GM18520 (cell line): ENCODE results near the gene CIAO3.
"Not testable (repeated sequence)": the region's sequence is repeated elsewhere in the genome, so short reads cannot be mapped to it uniquely, and the experiment has no call there.

Experiments used
- ATAC-seq: cut with Tn5 transposase; IDR thresholded peaks from one replicate; pipeline ENCODE4 v1.9.1; 2021; ENCODE audit not compliant: unreplicated experiment

The CIAO3 gene

DNA sequence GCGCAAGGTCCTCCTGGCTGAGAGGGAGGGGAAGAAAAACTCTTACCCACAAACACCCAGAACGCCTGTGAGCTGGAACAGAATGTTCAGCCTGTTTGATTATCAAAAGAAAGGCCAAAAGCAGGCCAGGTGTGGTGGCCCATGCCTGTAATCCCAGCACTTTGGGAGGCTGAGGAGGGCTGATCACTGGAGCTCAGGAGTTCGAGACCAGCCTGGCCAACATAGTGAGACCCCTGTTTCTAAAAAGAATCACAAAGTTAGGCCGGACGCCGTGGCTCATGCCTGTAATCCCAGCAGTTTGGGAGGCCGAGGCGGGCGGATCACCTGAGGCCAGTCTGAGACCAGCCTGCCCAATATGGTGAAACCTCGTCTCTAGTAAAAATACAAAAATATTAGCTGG lies 35.5 kb upstream of the CIAO3 start:
- not testable (repeated sequence) for ATAC-seq

DNA sequence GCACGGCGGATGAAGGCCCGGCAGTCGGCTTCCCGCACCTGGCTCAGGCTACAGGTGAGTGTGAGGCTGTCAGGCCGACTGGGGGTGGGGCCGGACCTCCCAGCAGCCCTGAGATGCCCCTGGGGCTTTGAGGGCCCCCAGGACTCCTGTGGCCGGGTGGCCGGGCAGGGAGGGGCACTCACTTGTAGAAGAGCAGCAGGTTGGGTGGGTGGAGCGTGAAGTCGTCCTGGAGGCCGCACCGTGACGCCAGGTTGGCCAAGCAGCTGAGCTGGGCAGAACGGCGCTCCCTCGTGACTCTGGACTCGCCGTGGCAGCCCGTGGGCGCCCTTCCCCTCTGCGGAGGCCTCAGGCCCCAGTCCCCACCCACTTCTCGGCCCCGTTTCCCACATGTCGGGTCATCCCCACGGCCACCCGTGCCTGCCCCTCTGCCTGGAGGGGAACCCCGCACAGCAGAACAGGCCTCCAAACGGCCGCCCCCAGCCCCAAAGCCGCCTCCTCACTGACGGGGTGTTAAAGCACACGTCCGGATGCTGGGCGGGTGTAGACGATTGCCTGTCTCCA lies 34.5 kb upstream of the CIAO3 start:
- no peak for ATAC-seq

DNA sequence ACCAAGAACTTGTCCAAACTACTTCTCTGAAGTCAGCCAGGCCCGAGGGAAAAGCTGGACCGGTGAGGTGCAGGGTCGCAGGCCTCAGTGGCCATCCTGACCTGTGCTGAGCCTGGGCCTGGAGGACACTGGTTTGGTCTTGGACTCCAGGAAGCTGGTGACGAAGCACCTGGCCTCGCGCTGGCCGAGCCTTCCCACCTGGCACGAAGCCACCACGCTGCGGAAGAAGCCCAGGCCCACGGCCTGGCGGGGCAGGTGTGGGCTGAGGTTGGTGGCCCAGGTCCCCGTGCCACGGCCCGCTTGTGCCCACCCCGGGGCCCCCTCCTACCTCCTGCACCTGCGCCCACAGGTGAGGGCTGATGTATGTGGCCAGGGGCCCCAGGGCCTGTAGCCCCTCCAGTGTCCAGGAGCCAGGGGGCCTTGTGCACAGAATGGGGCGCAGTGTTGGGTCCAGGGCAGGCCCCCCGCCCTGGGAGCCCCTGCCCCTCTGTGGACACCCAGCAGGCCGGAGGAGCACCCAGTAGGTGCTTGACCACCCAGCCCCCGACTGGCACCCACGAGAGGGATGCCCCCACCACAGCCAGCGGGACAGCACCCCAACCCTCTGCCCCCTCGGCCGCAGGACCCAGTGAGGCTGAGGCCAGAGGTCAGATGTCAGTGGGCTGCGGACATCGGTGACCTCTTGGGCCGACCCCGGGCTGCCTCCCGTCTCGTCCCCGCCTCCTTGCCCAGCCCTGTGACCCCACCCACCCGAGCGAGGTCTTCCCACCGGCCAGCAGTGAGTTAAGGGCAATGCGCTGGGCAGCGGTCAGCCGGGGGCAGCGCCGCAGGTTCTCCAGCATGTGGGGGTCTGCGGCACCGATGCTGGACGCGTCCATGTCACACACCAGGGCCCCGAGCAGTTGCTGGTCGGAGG lies 33.5 kb upstream of the CIAO3 start:
- ATAC-seq, result no peak

DNA sequence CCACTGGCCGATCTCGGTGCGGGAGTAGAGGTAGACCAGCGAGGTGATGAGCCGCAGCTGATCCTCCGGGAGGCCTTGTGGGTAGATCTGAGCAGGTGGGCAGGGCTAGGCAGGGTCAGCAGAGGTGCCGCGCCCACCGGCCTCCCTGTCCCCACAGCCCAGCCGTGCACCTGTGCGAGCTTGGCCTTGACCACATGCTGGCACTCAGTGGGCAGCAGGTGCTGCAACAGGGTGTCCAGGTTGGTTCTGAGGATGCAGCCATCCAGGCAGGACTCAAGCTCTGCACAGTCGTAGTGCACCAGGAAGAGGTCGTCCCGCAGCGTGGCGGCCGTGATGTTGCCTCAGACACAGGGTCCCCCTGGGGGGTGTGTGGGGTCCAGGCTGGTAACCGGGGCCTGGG lies 32.2 kb upstream of the CIAO3 start:
- no peak for ATAC-seq

DNA sequence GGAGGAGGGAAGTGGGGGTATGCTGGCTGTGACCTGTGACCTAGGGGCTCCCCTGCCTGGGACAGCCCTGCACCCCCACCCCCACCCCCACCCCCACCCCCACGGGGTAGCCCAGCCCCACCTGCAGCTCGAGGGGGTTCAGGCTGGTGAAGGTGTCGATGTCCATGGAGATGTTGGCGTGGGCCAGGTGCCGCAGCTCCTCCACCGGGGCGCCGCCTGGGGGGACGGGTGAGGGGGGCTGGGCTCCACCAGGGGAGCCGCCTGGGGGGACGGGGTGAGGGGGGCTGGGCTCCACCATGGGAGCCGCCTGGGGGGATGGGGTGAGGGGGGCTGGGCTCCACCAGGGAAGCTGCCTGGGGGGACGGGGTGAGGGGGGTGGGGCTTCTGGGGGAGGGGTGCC lies 29.6 kb upstream of the CIAO3 start:
- no peak for ATAC-seq

DNA sequence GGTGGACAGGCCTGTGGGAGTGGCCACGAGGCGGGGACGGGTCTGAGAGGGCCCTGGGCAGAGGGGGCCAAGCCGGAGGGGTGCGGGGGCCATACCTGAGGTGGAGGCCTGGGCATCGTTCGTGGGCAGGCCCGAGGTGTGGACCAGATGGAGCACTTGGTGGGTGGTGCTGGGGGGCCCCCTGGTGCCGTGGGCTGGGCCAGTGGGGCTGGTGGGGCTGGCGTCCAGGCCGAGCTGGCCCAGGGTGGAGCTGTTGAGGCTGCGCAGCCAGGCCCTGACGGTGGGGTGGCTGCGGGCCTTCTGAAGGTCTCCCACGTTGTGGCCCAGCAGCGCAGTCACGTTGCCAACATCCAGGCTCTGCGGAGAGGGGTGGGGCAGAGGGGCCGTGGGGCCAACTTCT lies 29.1 kb upstream of the CIAO3 start:
- no peak for ATAC-seq

DNA sequence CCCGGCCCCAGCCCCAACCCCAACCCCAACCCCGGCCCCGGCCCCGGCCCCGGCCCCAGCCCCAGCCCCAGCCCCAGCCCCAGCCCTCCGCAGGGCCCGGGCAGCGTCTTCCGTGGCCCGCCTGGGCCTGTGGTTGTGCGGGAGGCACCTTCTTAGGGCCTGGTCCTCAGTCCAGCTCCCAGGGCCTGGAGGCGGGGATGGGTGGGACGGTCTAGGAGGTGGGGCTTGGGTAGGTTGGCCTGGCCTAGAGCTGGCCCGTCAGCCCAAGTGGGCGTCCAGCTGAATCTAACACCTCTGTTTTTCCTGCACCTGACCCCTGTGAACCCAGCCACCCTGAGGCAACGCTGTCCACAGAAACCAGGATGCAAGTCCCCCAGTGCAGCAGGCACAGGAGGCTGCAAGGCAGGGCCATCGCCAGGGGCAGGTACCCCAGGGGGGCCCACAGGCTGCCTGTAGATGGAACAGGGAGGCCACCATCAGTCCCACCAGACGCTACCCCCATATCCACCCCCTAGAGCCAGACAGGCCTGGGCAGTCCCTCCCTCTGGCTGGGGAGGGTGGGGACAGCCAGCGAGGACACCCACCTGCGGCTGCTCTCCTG lies 28.5 kb upstream of the CIAO3 start:
- ATAC-seq, result no peak

DNA sequence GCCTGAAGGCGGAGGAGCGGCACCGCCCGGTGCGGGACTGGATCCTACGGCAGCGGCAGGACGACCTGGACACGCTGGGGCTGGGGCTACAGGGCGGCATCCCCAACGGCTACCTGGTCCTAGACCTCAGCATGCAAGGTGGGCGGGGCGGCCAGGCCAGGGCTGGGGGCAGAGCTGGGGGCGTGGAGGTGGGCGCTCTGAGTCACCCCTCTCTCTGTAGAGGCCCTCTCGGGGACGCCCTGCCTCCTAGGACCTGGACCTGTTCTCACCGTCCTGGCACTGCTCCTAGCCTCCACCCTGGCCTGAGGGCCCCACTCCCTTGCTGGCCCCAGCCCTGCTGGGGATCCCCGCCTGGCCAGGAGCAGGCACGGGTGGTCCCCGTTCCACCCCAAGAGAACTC lies 27.6 kb upstream of the CIAO3 start:
- ATAC-seq, result no peak

DNA sequence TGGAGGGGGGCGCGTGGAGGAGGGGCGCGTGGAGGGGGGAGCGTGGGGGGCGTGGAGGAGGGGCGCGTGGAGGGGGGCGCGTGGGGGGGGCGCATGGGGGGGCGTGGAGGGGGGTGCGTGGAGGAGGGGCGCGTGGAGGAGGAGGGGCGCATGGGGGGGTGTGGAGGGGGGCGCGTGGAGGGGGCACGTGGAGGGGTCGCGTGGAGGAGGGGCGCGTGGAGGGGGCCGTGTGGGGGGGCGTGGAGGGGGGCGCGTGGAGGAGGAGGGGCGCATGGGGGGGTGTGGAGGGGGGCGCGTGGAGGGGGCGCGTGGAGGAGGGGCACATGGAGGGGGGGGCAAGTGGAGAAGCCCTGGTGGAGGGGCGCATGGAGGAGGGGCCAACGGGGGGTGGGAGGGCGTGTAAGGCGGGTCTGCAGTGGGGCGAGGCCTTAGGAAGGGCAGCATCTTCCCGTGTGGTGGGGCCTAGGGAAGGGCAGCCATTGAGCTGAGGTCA lies 27.0 kb upstream of the CIAO3 start:
- no peak for ATAC-seq

DNA sequence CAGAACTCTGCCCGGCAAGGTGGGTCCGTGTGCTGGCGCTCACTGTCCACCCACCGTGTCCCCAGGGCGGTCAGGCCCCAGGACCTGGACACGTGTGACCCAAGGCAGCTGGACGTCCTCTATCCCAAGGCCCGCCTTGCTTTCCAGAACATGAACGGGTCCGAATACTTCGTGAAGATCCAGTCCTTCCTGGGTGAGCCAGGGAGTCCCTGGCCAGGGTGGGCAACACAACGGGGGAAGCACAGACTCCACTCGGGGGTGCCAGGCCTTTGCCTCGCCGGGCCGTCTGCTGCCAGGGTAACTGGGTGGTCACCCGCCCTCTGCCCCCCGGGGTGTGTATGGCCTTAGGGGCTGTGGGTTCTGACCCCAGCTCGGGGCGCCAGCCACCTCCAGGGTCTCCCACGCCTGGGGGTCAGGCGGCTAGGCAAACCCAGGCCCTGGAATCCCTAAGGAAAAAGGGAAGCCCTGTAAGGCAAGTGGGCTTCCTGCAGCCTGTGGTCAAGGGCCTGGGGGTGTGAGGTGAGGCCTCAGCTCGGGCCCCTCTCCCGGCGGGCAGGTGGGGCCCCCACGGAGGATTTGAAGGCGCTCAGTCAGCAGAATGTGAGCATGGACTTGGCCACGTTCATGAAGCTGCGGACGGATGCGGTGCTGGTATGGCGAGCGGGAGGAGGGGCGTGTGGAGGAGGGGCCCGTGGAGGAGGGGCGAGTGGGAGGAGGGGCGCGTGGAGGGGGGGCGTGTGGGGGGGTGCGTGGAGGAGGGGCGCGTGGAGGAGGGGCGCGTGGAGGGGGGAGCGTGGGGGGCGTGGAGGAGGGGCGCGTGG lies 26.2 kb upstream of the CIAO3 start:
- no peak for ATAC-seq

DNA sequence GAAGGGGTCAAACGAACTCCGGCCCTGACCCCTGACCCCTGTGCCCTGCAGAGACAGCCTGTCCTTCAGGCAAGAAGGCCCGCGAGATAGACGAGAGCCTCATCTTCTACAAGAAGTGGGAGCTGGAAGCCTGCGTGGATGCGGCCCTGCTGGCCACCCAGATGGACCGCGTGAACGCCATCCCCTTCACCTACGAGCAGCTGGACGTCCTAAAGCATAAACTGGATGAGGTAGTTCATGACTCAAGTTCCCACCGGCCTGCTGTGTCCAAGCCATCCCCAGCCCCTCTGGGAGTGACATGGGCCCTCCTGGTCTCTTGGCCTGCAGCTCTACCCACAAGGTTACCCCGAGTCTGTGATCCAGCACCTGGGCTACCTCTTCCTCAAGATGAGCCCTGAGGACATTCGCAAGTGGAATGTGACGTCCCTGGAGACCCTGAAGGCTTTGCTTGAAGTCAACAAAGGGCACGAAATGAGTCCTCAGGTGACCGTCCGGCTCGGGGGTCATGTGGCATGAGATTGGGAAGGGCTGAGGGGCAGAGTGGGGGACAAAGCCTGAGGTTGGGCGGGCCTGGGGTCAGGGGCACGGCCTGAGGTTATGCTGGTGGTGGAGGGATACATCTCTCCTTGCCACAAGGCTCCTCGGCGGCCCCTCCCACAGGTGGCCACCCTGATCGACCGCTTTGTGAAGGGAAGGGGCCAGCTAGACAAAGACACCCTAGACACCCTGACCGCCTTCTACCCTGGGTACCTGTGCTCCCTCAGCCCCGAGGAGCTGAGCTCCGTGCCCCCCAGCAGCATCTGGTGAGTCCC lies 25.4 kb upstream of the CIAO3 start:
- no peak for ATAC-seq

DNA sequence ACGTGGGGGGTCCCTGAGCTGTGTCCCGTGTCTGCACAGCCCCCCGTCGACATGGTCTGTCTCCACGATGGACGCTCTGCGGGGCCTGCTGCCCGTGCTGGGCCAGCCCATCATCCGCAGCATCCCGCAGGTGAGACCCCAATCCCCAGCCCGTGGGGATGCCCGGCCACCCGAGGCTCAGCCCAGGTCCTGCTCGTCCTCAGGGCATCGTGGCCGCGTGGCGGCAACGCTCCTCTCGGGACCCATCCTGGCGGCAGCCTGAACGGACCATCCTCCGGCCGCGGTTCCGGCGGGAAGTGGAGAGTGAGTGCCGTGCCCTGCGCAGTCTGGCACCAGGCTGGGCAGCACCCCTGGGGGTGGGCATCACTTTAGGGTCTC lies 24.7 kb upstream of the CIAO3 start:
- no peak for ATAC-seq

DNA sequence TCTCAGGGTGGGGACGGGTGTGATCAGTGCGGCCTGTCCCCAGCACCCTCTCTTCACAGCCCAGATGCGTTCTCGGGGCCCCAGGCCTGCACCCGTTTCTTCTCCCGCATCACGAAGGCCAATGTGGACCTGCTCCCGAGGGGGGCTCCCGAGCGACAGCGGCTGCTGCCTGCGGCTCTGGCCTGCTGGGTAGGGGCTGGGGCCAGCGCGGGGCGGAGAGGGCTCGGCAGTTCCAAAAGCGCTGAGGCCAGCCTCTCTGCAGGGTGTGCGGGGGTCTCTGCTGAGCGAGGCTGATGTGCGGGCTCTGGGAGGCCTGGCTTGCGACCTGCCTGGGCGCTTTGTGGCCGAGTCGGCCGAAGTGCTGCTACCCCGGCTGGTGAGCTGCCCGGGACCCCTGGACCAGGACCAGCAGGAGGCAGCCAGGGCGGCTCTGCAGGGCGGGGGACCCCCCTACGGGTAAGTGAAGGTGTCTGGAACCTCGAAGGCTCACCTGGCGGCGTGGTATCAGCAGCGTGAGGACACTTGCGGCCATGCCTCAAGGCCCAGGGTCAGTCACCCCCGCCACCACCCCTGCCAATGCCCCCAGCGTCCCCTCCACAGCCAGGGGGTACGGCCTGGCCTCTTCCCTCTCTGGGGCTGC lies 24.2 kb upstream of the CIAO3 start:
- no peak for ATAC-seq

DNA sequence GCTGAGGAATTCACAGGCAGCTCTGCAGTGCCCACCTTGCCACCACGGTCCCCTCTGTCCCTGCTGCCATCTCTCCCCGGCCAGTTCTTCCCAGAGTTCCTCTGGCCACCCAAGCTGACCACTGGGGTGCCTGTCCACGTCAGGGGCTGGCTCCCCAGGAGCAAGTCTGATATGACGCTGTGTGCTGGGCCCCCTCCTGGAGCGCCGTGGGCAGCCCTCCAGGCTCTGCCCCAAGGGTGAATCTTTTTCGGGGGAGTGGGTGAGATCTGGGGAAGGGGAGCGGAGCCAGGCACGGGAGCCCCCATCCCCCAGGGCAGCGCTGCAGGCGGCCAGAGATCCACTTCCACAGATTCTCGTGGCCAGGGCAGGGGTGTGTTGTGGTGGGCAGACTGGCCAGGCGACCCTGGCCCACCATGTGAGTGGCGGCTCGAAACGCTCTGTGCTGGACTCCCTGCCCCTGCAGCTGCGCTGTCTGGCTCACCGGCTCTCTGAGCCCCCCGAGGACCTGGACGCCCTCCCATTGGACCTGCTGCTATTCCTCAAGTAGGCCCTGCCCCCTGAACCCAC lies 23.5 kb upstream of the CIAO3 start:
- ATAC-seq, result no peak

DNA sequence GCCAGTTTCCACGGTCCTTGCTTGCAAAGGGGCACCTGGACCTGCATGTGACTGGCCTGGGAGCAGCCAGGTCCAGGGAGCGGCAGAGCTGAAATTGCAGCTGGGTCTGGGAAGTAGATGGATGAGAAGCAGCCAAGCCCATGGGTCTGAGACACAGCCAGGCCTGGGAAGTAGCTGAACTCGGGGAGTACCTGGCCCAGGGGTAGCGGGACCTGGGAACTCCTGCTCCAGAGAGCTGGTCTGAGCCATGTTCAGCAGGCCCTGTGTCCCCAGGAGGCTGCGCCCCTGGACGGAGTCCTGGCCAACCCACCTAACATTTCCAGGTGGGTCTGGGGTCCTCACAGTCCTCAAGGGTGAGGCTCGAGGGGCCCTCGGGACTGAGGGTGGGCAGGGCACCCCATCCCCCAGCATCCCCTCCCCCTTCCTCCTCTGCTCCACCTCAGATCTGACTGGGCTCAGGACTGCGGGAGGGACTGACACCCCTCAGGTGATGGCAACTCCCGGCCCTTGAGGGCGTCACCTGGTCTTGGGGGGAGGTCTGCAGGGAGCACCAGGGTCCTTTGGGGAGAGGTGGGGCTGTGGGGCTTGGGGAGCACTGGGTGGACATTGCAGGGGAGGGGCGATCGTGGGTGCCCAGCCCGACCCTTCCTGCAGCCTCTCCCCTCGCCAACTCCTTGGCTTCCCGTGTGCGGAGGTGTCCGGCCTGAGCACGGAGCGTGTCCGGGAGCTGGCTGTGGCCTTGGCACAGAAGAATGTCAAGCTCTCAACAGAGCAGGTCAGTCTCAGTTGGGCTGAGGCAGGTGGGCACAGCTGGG lies 22.8 kb upstream of the CIAO3 start:
- ATAC-seq, result no peak

DNA sequence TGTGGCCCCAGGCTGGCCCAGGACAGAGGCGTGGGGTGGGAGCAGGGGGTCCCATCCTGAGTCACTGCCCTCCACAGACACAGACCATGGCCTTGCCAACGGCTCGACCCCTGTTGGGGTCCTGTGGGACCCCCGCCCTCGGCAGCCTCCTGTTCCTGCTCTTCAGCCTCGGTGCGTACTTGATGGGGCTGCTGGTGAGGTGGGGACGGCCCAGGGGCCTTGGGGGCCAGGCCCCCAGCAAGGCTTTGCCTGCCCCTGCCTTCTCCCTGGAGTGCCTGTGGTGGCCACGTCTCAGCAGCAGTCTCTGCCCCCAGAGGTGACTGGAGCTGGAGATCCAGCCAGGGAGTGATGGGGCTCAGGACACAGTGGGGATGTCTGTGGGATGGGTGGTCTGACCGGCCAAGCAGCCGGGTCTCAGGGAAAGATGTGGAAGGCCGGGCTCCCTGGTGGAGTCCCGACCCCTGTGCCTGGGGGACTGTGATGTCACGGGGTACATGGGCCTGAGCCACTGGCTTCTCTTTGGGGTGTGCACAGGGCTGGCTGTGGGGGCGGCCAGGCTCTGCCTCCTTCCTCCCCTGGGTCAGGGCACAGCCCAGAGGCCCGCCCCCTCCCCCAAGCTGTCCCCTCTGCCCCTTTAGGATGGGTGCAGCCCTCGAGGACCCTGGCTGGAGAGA lies 21.9 kb upstream of the CIAO3 start:
- ATAC-seq, result no peak

DNA sequence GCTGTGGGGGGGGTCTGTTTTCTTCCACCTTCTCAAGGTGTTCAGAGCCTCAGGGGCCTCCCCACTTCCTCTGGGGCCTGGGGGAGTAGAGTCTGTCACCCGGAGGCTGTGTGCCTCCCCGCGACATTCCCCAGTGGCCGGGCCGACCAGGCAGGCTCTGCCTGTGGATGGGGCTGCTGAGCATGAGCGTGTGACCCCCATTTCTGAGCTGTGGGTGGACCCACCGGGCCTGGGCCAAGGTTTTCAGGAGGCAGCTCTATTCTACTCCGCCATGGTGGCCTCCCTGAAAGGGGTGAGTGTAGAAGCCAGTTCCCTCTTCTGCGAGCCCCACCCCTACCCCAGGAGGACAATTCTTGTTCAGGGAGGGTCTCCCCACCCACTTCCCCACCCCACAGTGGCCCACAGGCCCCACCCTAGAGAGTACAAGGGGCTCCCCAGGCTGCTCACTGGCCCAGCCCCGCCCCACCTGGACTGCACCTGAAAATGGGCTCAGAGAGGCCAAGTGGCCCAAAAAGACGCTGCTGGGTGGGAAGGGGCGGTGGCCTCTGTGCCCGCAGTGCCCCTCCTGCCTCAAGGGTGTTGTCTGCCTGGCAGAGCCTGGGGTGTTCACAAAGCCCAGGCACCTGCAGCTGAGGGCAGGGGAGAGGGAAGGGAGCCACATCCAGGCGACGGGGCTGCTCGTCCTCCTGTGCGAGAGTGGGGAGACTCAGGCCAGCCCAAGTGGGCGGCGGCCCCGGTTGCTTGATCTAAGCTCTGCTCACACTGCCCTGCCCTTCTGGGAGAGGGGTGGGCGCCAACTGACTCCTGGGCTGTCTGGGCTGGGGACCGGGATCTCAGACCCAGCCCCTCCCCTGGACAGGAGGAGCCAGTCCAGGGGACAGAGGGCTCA lies 21.1 kb upstream of the CIAO3 start:
- ATAC-seq, result no peak
